Measurements from ENCODE around the gene AFTPH. TPM values are rescaled to one million over a fixed set of nuclear protein-coding genes. Genes with fewer than 3 reads are reported as not detected.
A peak's percentile ranks its signal among the peaks of the same experiment; 100 is the strongest.

The AFTPH gene
- total and polyA plus RNA-seq, 9 of the 15 experiments (the other 6 are each of a cell fraction or from before 2014, with no cell fraction given): 8.0 to 26.2 (median 13.8) TPM

GRCh38 chr2:64606479-64607363 lies 82.6 kb downstream of the AFTPH start (continued):
- TF ChIP-seq, protein P1, sequence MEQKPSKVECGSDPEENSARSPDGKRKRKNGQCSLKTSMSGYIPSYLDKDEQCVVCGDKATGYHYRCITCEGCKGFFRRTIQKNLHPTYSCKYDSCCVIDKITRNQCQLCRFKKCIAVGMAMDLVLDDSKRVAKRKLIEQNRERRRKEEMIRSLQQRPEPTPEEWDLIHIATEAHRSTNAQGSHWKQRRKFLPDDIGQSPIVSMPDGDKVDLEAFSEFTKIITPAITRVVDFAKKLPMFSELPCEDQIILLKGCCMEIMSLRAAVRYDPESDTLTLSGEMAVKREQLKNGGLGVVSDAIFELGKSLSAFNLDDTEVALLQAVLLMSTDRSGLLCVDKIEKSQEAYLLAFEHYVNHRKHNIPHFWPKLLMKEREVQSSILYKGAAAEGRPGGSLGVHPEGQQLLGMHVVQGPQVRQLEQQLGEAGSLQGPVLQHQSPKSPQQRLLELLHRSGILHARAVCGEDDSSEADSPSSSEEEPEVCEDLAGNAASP (IDR thresholded peaks at IDR 0.05): no peak
- TF ChIP-seq KDM2B (CRISPR knock-in tag; IDR thresholded peaks at IDR 0.05) (no peak), FOSL1 (tag; conservative IDR thresholded peaks at IDR 0.05) (peak; percentile 64), ARID3B (CRISPR knock-in tag; IDR thresholded peaks at IDR 0.05; ENCODE audit: borderline replicate concordance) (no peak), HNRNPLL (IDR thresholded peaks at IDR 0.05; ENCODE audit: low read depth, low read length, poor library complexity, severe bottlenecking) (no peak), RAD21 (CRISPR knock-in tag; conservative IDR thresholded peaks at IDR 0.05 in 1 of 2, IDR thresholded peaks at IDR 0.05 in 1 of 2) (no peak), MCM2 (IDR thresholded peaks at IDR 0.05; ENCODE audit: low read depth) (no peak), FOXJ3 (CRISPR knock-in tag; IDR thresholded peaks at IDR 0.05) (no peak), EP400 (IDR thresholded peaks at IDR 0.05) (peak; percentile 50; the same call in 1 of the 2 replicates), ZNF184 (CRISPR knock-in tag; IDR thresholded peaks at IDR 0.05) (no peak), XRCC4 (IDR thresholded peaks at IDR 0.05; ENCODE audit: extremely low read depth, insufficient read depth, insufficient read length) (no peak), ZNF695 (CRISPR knock-in tag; IDR thresholded peaks at IDR 0.05) (no peak), HNRNPL (IDR thresholded peaks at IDR 0.05; ENCODE audit: low read depth, low read length) (no peak), KLF16 (IDR thresholded peaks at IDR 0.05) (no peak), ZKSCAN3 (CRISPR knock-in tag; IDR thresholded peaks at IDR 0.05) (no peak), ZNF740 (CRISPR knock-in tag; IDR thresholded peaks at IDR 0.05) (no peak), ZNF740 (tag; IDR thresholded peaks at IDR 0.05) (no peak)
- TF ChIP-seq, protein P2, sequence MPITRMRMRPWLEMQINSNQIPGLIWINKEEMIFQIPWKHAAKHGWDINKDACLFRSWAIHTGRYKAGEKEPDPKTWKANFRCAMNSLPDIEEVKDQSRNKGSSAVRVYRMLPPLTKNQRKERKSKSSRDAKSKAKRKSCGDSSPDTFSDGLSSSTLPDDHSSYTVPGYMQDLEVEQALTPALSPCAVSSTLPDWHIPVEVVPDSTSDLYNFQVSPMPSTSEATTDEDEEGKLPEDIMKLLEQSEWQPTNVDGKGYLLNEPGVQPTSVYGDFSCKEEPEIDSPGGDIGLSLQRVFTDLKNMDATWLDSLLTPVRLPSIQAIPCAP (CRISPR knock-in tag; IDR thresholded peaks at IDR 0.05; ENCODE audit: borderline replicate concordance): no peak
- TF ChIP-seq, protein P3, sequence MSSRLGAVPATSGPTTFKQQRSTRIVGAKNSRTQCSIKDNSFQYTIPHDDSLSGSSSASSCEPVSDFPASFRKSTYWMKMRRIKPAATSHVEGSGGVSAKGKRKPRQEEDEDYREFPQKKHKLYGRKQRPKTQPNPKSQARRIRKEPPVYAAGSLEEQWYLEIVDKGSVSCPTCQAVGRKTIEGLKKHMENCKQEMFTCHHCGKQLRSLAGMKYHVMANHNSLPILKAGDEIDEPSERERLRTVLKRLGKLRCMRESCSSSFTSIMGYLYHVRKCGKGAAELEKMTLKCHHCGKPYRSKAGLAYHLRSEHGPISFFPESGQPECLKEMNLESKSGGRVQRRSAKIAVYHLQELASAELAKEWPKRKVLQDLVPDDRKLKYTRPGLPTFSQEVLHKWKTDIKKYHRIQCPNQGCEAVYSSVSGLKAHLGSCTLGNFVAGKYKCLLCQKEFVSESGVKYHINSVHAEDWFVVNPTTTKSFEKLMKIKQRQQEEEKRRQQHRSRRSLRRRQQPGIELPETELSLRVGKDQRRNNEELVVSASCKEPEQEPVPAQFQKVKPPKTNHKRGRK (tag; IDR thresholded peaks at IDR 0.05): no peak

Data from K562 (cell line).